HepG2 (cell line): ENCODE measurements around the gene DHRS13. TPM values are rescaled to one million over a fixed set of nuclear protein-coding genes. Genes with fewer than 3 reads are reported as not detected.

Experiments
- CBX1 ChIP-seq: IDR thresholded peaks from one replicate; pipeline ENCODE4 v1.6.1; 2016; ENCODE audit warnings: antibody characterized with exemption, low read depth
- DPF2 ChIP-seq: sonication (generic); formaldehyde crosslinking; IDR thresholded peaks from 2 replicates; pipeline ENCODE4 v1.4.0; 2020; ENCODE audit warnings: mild to moderate bottlenecking, low read depth, missing genetic modification reagents, borderline replicate concordance
- KDM4B ChIP-seq: sonication (generic); formaldehyde crosslinking; IDR thresholded peaks from 2 replicates; pipeline ENCODE4 v1.4.0; 2020; ENCODE audit warnings: missing genetic modification reagents
- MAFG ChIP-seq: sonication (generic); formaldehyde crosslinking; IDR thresholded peaks from 2 replicates; pipeline ENCODE4 v1.5.1; 2020; ENCODE audit warnings: mild to moderate bottlenecking, missing genetic modification reagents
- RFXANK ChIP-seq: IDR thresholded peaks from 2 replicates; pipeline ENCODE4 v1.6.1; 2016
- THAP11 ChIP-seq: IDR thresholded peaks from 2 replicates; pipeline ENCODE4 v1.6.1; 2016; ENCODE audit warnings: missing biosample characterization, missing genetic modification reagents
- ZFP1 ChIP-seq: IDR thresholded peaks from 2 replicates; pipeline ENCODE4 v1.6.1; 2016
- ZFP82 ChIP-seq: sonication (generic); formaldehyde crosslinking; IDR thresholded peaks from 2 replicates; pipeline ENCODE4 v1.5.1; 2020; ENCODE audit warnings: mild to moderate bottlenecking, missing genetic modification reagents, borderline replicate concordance
- ZNF205 ChIP-seq: IDR thresholded peaks from 2 replicates; pipeline ENCODE4 v1.6.1; 2018; ENCODE audit warnings: missing biosample characterization, missing genetic modification reagents
- ZNF251 ChIP-seq: sonication (generic); formaldehyde crosslinking; IDR thresholded peaks from 2 replicates; pipeline ENCODE4 v1.9.0; 2021; ENCODE audit warnings: mild to moderate bottlenecking, missing genetic modification reagents
- ZNF556 ChIP-seq: sonication (generic); formaldehyde crosslinking; IDR thresholded peaks from 2 replicates; pipeline ENCODE4 v1.4.0; 2020; ENCODE audit warnings: mild to moderate bottlenecking, missing genetic modification reagents, borderline replicate concordance
- ZNF639 ChIP-seq: conservative IDR thresholded peaks from 2 replicates; pipeline ENCODE4 v1.6.1; 2018; ENCODE audit warnings: missing genetic modification reagents
- ZNF678 ChIP-seq: sonication (generic); formaldehyde crosslinking; IDR thresholded peaks from 2 replicates; pipeline ENCODE4 v1.4.0; 2020; ENCODE audit warnings: mild to moderate bottlenecking, missing genetic modification reagents
- ZNF747 ChIP-seq: sonication (generic); formaldehyde crosslinking; IDR thresholded peaks from 2 replicates; pipeline ENCODE4 v1.8.1; 2023; ENCODE audit warnings: missing genetic modification reagents, mild to moderate bottlenecking, borderline replicate concordance
- ZNF75D ChIP-seq: sonication (generic); formaldehyde crosslinking; IDR thresholded peaks from 2 replicates; pipeline ENCODE4 v1.8.1; 2023; ENCODE audit warnings: missing genetic modification reagents, mild to moderate bottlenecking, borderline replicate concordance
- polyA plus RNA-seq, 8 experiments: library from polyadenylated mRNA; depleted of rRNA in 3 of 8; stranded (reverse) in 7 of 8; unstranded in 1 of 8; fragments of >200 nt; fragmentation: Illumina TruSeq in 4 of 8; extraction: Trizol in 4 of 8; gene quantifications; 2 replicates each; pipeline versions ENCODE4 v1.2.1 to v1.2.3, GENCODE V29; 2011 to 2016; ENCODE audit warnings: low read depth in 4 of 8, missing spikeins in 1 of 8, mixed read lengths in 1 of 8; ENCODE audit not compliant: insufficient read depth in 1 of 8
- total RNA-seq, 5 experiments: library from RNA; depleted of rRNA; stranded (reverse); fragments of >200 nt; fragmentation: Illumina TruSeq; extraction: Trizol; gene quantifications; 2 replicates each; pipeline ENCODE4 v1.2.3, GENCODE V29; 2016; ENCODE audit warnings: low read depth in 1 of 5
- TF ChIP-seq, protein P1 (sequence below): sonication (generic); formaldehyde crosslinking; IDR thresholded peaks from 2 replicates; pipeline ENCODE4 v1.4.0; 2020; ENCODE audit warnings: mild to moderate bottlenecking, missing genetic modification reagents
- TF ChIP-seq, protein P2 (sequence below): sonication (generic); formaldehyde crosslinking; IDR thresholded peaks from 2 replicates; pipeline ENCODE4 v1.9.0; 2021; ENCODE audit warnings: missing genetic modification reagents, mild to moderate bottlenecking, borderline replicate concordance

The DHRS13 gene
- total and polyA plus RNA-seq, 2 of the 13 experiments (the other 11 are each of a cell fraction or from before 2014, with no cell fraction given): 11.8 to 12.6 TPM

DNA sequence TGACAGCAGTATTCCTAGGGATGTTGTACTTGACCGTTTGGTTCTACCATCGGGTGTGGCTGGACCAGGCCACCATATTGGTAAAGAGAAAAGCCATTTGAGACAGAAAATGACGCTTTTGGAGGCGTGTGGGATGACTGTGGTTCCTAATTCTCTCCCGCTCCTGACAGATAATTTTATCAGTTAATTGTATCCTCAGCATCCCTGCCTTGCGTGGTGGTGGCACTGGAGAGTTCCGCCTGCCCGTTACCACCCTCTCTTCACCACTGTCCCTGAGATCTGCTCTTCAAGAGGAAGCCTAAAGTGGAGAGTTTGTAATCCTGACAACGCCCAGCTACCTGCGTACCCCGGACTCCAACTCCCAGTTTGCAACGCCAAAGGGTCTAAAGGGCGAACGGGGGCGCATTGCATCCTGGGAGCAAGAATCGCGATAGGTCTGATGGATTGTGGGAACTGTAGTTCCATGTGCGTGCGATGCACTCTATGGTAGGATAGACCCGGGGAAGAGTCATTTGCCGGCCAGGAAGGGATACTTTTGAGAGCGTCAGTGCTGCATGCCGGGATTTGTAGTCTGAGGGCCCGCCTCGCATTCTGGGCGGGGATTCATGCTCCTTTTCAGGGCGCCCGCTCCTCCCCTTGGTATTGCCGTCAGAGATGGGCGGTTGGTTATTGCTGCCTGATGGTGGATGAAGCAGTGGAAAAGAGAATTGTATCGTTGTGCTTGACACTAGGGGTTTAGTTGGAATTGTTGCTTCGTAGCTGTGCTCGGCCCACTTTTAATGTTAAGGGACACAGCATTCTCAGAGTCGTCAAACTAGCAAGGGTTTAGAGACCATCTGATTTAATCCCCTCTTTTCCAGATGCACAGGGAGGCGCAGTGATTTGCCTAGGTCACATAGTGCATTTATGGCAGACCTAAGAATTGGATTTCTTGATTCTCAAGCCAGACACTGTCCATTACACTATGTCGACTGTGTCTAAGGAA, 49.4 kb upstream of the DHRS13 start (continued):
- TF ChIP-seq, protein P1, sequence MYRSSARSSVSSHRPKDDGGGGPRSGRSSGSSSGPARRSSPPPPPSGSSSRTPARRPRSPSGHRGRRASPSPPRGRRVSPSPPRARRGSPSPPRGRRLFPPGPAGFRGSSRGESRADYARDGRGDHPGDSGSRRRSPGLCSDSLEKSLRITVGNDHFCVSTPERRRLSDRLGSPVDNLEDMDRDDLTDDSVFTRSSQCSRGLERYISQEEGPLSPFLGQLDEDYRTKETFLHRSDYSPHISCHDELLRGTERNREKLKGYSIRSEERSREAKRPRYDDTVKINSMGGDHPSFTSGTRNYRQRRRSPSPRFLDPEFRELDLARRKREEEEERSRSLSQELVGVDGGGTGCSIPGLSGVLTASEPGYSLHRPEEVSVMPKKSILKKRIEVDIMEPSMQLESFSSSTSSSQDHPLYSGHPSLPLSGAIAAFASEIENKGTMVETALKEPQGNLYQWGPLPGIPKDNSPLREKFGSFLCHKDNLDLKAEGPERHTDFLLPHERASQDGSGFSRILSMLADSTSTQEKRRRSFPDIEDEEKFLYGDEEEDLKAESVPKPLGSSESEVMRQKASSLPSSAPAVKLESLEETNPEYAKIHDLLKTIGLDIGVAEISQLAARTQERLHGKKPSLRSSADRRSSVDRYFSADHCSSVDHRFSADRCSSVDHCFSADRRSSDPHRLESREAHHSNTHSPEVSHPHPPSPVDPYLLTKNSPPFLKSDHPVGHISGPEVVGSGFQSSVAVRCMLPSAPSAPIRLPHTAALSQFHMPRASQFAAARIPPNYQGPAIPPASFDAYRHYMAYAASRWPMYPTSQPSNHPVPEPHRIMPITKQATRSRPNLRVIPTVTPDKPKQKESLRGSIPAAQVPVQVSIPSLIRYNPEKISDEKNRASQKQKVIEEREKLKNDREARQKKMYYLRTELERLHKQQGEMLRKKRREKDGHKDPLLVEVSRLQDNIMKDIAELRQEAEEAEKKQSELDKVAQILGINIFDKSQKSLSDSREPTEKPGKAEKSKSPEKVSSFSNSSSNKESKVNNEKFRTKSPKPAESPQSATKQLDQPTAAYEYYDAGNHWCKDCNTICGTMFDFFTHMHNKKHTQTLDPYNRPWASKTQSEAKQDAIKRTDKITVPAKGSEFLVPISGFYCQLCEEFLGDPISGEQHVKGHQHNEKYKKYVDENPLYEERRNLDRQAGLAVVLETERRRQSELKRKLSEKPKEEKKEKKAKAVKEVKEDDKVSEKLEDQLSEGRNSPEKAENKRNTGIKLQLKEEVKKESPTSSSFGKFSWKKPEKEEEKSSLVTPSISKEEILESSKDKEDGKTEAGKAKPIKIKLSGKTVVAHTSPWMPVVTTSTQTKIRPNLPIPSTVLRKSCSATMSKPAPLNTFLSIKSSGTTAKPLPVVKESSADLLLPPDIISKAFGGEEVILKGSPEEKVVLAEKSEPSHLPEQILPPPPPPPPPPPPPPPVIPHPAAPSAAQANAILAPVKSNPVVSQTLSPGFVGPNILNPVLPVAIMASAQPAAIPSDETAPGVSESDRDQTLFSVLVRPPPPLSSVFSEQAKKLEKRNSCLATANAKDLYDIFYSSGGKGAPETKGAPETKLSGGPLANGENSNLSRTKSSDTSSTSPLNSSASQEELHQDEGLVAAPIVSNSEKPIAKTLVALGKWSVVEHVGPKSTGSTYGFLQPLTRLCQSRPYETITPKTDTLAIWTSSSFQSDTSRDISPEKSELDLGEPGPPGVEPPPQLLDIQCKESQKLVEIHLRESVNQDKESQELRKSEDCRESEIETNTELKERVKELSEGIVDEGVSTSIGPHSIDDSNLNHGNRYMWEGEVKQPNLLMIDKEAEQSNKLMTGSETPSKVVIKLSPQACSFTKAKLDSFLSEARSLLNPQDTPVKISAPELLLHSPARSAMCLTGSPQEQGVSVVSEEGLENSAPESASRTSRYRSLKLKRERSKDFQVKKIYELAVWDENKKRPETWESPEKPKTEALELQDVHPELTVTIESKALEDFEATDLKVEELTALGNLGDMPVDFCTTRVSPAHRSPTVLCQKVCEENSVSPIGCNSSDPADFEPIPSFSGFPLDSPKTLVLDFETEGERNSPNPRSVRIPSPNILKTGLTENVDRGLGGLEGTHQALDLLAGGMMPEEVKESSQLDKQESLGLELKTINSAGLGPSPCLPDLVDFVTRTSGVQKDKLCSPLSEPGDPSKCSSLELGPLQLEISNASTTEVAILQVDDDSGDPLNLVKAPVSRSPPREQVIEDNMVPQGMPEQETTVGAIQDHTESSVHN (CRISPR knock-in tag): peak; percentile 67
- TF ChIP-seq RFXANK: no peak
- no peak for TF ChIP-seq ZNF251 (CRISPR knock-in tag)
- TF ChIP-seq ZNF747 (CRISPR knock-in tag): peak; percentile 75; the same call in 1 of the 2 replicates
- 0 out of 2 replicates have a peak, but pooled peaks have one; percentile 37 for TF ChIP-seq ZNF205 (CRISPR knock-in tag)
- TF ChIP-seq ZFP1 (CRISPR knock-in tag): peak; percentile 12; the same call in 1 of the 2 replicates
- peak; percentile 97 for TF ChIP-seq THAP11
- peak; percentile 52 for TF ChIP-seq CBX1
- TF ChIP-seq ZNF678: no peak
- TF ChIP-seq DPF2 (CRISPR knock-in tag): no peak
- TF ChIP-seq ZFP82: peak; percentile 87; the same call in 1 of the 2 replicates
- TF ChIP-seq KDM4B (CRISPR knock-in tag): no peak
- peak; percentile 91; the same call in 1 of the 2 replicates for TF ChIP-seq ZNF556 (CRISPR knock-in tag)
- TF ChIP-seq MAFG (CRISPR knock-in tag): no peak
- no peak for TF ChIP-seq ZNF75D
- TF ChIP-seq, protein P2, sequence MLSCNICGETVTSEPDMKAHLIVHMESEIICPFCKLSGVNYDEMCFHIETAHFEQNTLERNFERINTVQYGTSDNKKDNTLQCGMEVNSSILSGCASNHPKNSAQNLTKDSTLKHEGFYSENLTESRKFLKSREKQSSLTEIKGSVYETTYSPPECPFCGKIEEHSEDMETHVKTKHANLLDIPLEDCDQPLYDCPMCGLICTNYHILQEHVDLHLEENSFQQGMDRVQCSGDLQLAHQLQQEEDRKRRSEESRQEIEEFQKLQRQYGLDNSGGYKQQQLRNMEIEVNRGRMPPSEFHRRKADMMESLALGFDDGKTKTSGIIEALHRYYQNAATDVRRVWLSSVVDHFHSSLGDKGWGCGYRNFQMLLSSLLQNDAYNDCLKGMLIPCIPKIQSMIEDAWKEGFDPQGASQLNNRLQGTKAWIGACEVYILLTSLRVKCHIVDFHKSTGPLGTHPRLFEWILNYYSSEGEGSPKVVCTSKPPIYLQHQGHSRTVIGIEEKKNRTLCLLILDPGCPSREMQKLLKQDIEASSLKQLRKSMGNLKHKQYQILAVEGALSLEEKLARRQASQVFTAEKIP (CRISPR knock-in tag): no peak
- TF ChIP-seq ZNF639: 0 out of 2 replicates have a peak, but pooled peaks have one; percentile 51
